ENCODE results near the gene TUBG1. TPM values are rescaled to one million over a fixed set of nuclear protein-coding genes. Genes with fewer than 3 reads are reported as not detected.

The TUBG1 gene
- polyA plus RNA-seq, 1 of the 3 experiments (the other 2 are of a cell fraction) = 145 TPM

- Histone ChIP-seq H4K20me1 (ENCODE audit: insufficient read depth) (no peaks in the 10 kb centered on the region), H3K9me2 (no peaks in the 10 kb centered on the region), H3K9ac (no peak overlapping the region), H3K36me3 (replicated peaks in 1 of 2; ENCODE audit: control insufficient read depth in 1 of 2, insufficient read depth in 2 of 2, low read length in 1 of 2) (peaks cover 5 to 17% of the 10 kb centered on the region in 2 experiments), H3K79me2 (ENCODE audit: insufficient read depth) (peaks cover 26% of the 10 kb centered on the region), H2AFZ (ENCODE audit: low read depth) (no peak overlapping the region), H3K4me3 (ENCODE audit: low read depth in 2 of 2, low read length in 1 of 2) (no peak overlapping the region), H3K27me3 (ENCODE audit: insufficient read depth) (no peaks in the 10 kb centered on the region), H3F3A (replicated peaks; ENCODE audit: insufficient read depth) (peaks cover 28% of the 10 kb centered on the region), H3K9me3 (no peaks in the 10 kb centered on the region), H3K27ac (ENCODE audit: low read depth in 2 of 2, low read length in 1 of 2) (no peak overlapping the region), H3K4me2 (no peak overlapping the region), H3K4me1 (ENCODE audit: control insufficient read depth in 1 of 2, insufficient read depth in 2 of 2, low read depth in 1 of 2, low read length in 1 of 2) (peaks cover 12 to 21% of the 10 kb centered on the region in 2 experiments; a peak in 2 of 4 replicates)
- CTCF ChIA-PET = interaction anchor here (0.7 to 11.0 kb wide), 3 partner anchors 19 to 80 kb away, joined by 3 to 121 read pairs (median 36); partner anchors contain the start of genes PLEKHH3 and PSMC3IP
- POLR2A ChIA-PET = interaction anchor here (1.4 to 1.9 kb wide), 3 partner anchors 19 to 80 kb away, joined by 8 read pairs; partner anchors contain the start of genes PLEKHH3 and PSMC3IP
- no peak for DNase-seq
- WGBS (ENCODE audit: low lambda C conversion rate) = 94% methylated on average over 9 of the region's 9 CpGs
- TF ChIP-seq ZBTB33 (IDR thresholded peaks at IDR 0.05; ENCODE audit: borderline replicate concordance, low read depth) (no peak), FOXJ3 (CRISPR knock-in tag; IDR thresholded peaks at IDR 0.05) (no peak), RCOR1 (IDR thresholded peaks at IDR 0.05; ENCODE audit: low read length) (no peak), JUND (IDR thresholded peaks at IDR 0.05) (no peak), GABPA (IDR thresholded peaks at IDR 0.05; ENCODE audit: low read depth) (no peak), EZH2phosphoT487 (IDR thresholded peaks at IDR 0.05; ENCODE audit: borderline replicate concordance, low read depth) (no peak), RFX5 (IDR thresholded peaks at IDR 0.05; ENCODE audit: low read length) (no peak), EP300 (IDR thresholded peaks at IDR 0.05; ENCODE audit: borderline replicate concordance in 1 of 2, low read depth in 1 of 2, low read length in 1 of 2) (no peak), RAD21 (IDR thresholded peaks at IDR 0.05; ENCODE audit: low read length) (no peak)
Observed at GRCh38 chr17:42657824-42658588, 48.5 kb downstream of the TUBG1 start.

DNA sequence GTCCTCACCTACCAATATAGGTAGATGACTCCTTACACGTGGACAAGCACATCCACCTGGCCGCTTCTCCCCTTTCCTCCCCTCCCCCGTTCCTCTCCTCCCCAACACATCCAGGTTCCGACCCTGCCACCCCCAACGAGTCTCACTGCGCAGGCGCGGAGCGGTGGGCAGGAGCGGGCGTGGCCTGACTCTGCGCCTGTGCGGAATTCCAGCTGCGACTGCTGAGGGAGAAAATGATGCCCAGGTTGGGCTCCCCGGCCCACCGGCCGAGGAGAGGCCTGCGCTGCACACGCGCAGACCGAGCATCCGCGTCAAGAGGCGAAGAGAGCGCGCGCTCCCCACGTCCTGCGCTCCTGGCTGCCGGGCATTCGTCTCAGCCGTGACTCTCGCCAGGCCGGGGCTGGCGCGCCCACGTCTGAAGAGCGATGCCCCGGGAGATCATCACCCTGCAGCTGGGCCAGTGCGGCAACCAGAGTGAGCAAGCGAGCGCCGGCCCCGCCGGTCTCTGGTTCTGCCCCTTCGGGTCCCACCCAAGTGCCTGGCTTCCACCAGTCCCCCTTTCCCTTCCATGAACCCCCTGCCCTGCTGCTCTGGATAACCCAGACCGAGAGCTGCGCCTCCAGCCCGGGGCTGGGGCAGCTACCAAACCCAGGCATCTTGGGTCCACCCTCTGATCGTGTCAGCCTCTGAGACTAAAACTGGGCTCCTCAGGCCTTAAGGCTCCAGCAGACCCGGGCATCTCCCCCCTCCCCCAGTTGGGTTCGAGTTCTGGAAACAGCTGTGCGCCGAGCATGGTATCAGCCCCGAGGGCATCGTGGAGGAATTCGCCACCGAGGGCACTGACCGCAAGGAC, 49.8 kb downstream of the TUBG1 start, which contains the start of gene TUBG2:
Gene TUBG2, plus strand, starts transcription at position 206 of the 853 bp plus-strand sequence. Its CDS starts 220 bp downstream, at position 426.
- TF ChIP-seq RAD21 (IDR thresholded peaks at IDR 0.05; ENCODE audit: low read length) (0 out of 2 replicates have a peak, but pooled peaks have one; percentile 27), GATA2 (CRISPR knock-in tag; IDR thresholded peaks at IDR 0.05) (no peak), EP300 (IDR thresholded peaks at IDR 0.05; ENCODE audit: borderline replicate concordance in 1 of 2, low read depth in 1 of 2, low read length in 1 of 2) (0 out of 4 replicates have a peak, but pooled peaks of 1 of the 2 experiments have one; percentile 32), NRF1 (IDR thresholded peaks at IDR 0.05; ENCODE audit: low read depth, low read length) (peak; percentile 94), YY1 (IDR thresholded peaks at IDR 0.05; ENCODE audit: low read depth) (peak; percentile 63; the same call in 1 of the 2 replicates), FOXJ3 (CRISPR knock-in tag; IDR thresholded peaks at IDR 0.05) (no peak), TAF1 (IDR thresholded peaks at IDR 0.05; ENCODE audit: borderline replicate concordance, low read depth, low read length) (peak; percentile 84; the same call in 1 of the 2 replicates), POLR2AphosphoS5 (IDR thresholded peaks at IDR 0.05; ENCODE audit: low read depth, low read length) (peak; percentile 80), PBX3 (IDR thresholded peaks at IDR 0.05) (no peak), CHD2 (IDR thresholded peaks at IDR 0.05; ENCODE audit: low read length, partially characterized antibody) (peak; percentile 95), MXI1 (IDR thresholded peaks at IDR 0.05; ENCODE audit: low read depth, low read length) (peak; percentile 66), SIN3A (IDR thresholded peaks at IDR 0.05; ENCODE audit: borderline replicate concordance, low read depth, low read length) (0 out of 2 replicates have a peak, but pooled peaks have one; percentile 38)
- TF ChIP-seq, protein P1, sequence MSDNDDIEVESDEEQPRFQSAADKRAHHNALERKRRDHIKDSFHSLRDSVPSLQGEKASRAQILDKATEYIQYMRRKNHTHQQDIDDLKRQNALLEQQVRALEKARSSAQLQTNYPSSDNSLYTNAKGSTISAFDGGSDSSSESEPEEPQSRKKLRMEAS (IDR thresholded peaks at IDR 0.05; ENCODE audit: low read depth) = peak; percentile 79
- Histone ChIP-seq H3K9ac (peak within 1 kb of the TSS; percentile 79), H3K9me3 (no peaks in the 10 kb centered on the region), H3K4me1 (ENCODE audit: control insufficient read depth in 1 of 2, insufficient read depth in 2 of 2, low read depth in 1 of 2, low read length in 1 of 2) (peaks cover 12 to 13% of the 10 kb centered on the region in 2 experiments; a peak in 2 of 4 replicates), H3K4me3 (ENCODE audit: low read depth in 2 of 2, low read length in 1 of 2) (peak within 1 kb of the TSS; percentile 60 to 72), H4K20me1 (ENCODE audit: insufficient read depth) (no peaks in the 10 kb centered on the region), H3F3A (replicated peaks; ENCODE audit: insufficient read depth) (peaks cover 15% of the 10 kb centered on the region), H3K27me3 (ENCODE audit: insufficient read depth) (no peaks in the 10 kb centered on the region), H3K79me2 (ENCODE audit: insufficient read depth) (peaks cover 27% of the 10 kb centered on the region), H2AFZ (ENCODE audit: low read depth) (peak within 1 kb of the TSS; percentile 94), H3K4me2 (peak within 1 kb of the TSS; percentile 85), H3K36me3 (replicated peaks in 1 of 2; ENCODE audit: control insufficient read depth in 1 of 2, insufficient read depth in 2 of 2, low read length in 1 of 2) (peaks cover 7 to 30% of the 10 kb centered on the region in 2 experiments), H3K27ac (ENCODE audit: low read depth in 2 of 2, low read length in 1 of 2) (peak within 1 kb of the TSS; percentile 81 to 87), H3K9me2 (no peaks in the 10 kb centered on the region)
- CTCF ChIA-PET = interaction anchor here (6.0 to 11.0 kb wide), 2 partner anchors 18 to 81 kb away, joined by 36 to 121 read pairs; partner anchors contain the start of genes PLEKHH3 and PSMC3IP
- POLR2A ChIA-PET = interaction anchor here (0.6 to 1.9 kb wide), 6 partner anchors 8 to 1428 kb away, joined by 3 to 8 read pairs (median 6); partner anchors contain the start of genes PLEKHH3 and PSMC3IP
- peak; percentile 98 for DNase-seq
- under 1% methylated on average over 17 of the region's 59 CpGs for WGBS (ENCODE audit: low lambda C conversion rate)

Data from SK-N-SH (cell line).